HG02943 (cell line): ENCODE data around the gene TMPRSS5.
"Not testable (repeated sequence)": the region's sequence is repeated elsewhere in the genome, so short reads cannot be mapped to it uniquely, and the experiment has no call there.

ENCODE experiments used
- ATAC-seq: cut with Tn5 transposase; IDR thresholded peaks from one replicate; pipeline ENCODE4 v1.9.1; 2021; ENCODE audit warnings: mild to moderate bottlenecking, low read depth, moderate library complexity; ENCODE audit not compliant: unreplicated experiment

The TMPRSS5 gene

DNA sequence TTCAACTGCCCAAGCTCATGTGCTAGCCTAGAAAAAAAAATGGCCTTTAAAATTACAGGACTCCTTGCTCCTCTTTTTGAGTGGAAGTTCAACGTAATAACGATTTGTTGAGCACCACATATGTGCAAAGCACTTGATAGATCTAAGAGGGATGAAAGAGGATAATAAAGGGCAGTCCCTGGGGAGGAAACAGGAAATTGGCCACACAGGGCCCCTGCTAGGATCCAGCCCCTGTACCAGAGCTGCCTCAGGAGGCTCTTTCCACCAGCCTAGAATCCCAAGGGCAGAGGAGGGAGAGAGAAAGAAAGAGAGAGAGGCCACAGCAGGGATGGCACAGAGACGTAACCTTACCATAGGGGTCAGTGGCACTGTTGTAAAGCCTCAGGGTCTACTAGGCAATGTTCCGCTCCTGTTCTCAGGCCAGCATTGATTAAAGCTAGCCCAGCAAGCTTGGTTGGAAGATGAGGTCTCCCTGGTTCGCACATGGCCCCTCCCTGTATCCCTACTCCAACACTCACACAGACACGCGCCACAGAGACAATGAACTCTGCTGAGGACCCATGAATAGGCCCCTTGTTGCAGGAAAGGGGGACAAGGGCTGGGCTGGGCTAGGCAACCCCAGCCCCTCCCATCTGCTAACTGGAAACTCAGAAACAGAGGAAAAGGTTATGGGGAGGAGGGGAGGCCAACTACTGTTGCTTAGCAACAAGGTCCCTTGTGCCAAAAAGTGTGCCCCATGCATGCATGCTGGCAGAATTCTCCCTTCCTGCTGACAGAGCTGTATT lies at the start of gene TMPRSS5:
Gene TMPRSS5, minus strand, starts transcription at position 438 of the 785 bp plus-strand sequence. Its CDS starts 84 bp downstream, at position 354.
- no peak for ATAC-seq

DNA sequence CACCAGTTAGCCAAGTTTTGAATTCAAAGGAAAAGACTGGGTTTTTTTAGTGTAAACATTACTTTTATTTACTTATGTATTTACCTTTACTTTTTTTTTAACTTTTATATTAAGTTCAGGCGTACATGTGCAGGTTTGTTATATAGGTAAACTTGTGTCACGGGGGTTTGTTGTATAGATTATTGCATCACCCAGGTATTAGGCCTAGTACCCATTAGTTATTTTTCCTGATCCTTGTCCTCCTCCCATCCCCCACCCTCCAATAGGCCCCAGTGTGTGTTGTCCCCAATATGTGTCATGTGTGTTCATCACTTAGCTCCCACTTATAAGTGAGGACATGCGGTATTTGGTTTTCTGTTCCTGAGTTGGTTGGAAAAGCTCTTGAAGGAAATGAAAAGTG lies 46.8 kb upstream of the TMPRSS5 start:
- ATAC-seq: no peak

DNA sequence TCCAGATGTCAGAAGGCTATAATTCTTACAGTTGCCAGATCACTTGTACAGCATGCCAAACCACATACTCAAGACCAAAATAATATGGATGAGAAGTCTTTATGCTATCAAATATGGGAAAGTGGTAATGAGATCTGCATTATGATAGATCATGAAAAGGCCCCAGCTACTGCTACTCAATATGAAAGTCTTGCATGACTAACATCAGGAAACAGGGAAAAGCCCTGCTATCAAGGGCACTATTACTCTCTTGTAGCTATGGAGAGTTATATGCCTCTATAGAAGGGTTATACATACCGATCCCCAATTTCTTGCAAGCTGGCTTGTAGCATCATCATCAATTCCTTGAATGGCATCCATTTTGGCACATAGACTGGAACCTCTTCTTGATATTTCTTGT lies 30.2 kb upstream of the TMPRSS5 start:
- ATAC-seq: no peak

DNA sequence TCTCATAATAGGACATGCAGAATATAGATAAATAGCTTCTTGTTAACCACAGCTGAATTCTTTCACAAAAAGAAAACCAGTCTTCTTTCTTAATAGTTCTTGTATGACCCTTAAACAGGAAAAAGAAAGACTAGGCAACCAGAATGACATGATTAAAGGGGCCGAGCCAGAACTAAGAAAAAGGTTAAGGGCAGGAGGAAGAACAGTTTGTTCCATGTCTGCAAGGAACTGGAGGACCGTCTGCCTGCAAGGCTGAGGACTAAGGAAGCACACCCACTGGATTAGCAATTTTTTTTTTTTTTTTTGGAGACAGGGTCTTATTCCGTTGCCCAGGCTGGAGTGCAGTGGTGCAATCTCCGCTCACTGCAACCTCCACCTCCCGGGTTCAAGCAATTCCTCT lies 26.0 kb upstream of the TMPRSS5 start:
- ATAC-seq: no peak

DNA sequence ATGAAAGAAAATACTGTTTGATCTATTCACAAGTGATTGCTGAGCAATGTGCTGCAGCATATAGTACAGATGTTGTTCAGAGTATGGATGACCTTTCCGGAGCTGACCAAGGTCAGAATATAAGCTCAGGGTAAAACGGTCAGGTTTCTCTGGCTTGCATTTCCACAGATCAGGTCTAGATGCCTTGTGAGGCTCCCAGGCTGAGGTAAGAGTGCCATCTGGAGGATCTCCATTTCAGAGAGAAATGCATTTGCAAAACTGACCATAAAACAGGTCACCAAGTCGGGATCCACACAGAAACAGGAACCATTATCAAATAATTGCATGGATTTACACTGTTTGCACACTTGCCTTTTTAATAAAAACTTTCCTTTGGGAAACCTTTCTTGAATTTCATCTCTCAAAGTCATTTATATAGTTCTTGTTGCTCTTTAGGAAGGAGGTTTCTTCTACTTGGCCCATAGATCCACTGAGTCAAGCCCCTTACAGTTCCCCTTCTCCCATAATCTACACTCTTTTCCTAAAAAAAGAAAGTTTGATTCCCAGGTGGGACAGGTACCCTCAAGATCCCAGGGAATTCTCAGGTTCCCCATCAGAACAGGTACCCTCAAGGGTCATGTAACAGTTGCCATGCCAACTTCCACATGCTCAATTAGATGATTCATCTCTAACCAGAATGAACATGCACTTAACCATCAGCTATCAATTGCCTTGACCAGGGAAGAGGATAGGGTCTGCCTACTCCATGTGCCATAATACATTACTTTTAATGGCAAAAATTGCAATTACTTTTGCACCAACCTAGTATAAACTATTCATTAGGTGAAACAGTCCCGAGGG lies 25.0 kb upstream of the TMPRSS5 start:
- ATAC-seq: no peak

DNA sequence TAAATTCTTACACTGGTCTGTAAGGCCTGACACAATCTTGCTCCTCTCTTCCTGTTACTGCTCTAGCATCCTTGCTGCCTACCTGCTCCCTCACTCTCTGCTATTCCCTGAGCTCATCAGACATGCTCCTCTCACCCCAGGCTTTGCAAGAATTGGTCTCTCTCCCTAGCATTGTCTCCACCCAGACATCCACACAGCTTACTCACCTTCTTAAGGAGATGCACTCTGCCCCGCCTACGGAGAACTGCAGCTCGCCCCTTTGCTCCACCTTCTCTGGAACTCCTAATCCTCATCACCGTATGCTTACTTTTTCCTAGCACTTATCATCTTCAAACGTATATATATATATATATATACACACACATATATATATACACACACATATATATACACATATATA lies 23.3 kb upstream of the TMPRSS5 start:
- ATAC-seq: no peak

DNA sequence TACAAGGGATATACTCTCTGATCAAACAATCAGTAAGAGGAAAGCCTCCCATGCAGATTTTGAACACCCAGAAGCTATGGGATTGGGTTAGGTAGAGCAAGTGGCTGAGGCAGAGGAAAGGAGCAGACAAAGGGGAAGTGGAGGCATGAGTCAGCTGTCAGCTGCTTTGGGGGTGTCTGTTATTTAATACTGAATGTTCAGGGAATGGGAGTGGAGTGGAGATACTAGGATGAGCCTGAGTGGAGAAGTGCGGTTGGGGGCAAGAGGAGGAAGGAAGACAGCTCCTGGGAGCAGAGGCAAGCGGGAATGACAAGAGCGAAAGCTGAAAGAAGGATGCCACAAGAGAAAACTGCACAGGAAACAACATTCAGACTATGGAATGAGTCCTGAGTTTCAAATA lies 22.7 kb upstream of the TMPRSS5 start:
- no peak for ATAC-seq

DNA sequence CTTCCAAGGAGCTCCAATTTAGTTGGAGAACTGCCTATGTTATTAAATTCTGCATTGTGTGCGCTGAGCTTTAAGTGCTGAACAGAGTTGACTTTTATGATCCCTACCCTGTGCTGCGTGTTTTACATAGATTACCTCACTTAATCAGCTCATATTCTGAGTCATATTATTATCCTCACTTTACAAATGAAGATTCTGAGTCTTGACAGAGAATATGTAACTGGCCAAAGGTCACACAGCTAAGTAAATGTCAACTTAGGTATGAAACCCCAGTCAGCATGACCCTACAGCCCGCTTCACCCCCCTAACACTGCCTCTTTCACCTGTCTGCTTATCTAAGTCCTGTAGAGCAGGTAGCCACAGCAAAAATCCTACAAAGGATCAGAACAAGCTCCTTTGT lies 19.8 kb upstream of the TMPRSS5 start:
- no peak for ATAC-seq

DNA sequence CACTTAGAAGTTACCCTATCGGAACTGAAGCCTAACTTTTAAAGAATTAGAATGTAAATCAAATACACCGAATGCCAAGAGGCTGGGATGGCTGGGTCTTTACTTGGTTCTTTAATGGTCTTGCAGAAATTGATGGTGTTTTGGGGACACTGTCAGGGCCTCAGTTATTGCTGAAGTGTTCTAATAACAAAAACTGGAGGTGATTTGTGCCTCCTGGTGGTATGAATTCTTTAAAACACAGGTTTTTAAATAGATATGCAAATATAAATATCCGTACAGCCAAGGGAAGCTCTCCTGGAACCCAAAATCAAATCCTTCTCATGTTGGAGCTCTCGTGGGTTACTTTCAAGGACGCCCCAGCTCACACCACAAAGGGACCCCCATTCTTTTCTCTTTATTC lies 19.3 kb upstream of the TMPRSS5 start:
- ATAC-seq: no peak

DNA sequence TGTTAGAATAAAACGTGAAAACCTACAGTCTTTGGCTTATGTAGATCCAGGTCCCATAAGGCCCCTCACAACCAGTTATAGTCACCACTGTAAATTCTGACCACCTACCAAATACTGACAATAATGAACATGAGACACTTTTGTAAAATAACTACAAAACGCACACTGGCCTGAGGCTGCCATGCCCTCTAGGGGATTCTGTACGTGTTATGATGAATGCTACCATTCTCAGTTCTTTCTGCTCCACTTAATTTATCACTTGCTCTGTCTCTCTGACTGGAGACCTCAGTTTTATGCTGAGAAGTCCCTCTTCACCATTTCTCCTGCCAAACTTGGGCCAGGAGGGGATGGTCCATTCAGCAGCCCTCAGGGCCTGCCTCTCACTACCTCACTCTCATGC lies 18.7 kb upstream of the TMPRSS5 start:
- no peak for ATAC-seq

DNA sequence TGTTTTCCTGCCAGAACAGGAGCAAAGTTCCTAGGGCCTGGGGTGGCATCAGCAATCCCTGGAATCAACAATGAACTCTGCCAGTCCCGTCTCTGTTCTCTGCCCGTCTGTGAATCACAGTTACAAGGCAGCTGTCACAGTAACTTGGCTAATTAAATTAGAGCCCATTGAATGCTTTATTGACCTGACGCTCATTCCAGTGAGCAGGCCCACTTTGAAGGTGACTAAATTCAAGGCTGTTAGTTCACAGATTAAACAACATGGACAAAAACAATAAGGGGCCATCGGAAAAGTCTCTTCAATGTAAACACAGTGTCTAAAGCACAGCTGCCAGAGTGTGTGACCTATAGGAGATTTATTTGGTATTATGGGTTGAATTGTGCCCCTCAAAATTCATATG lies 17.7 kb upstream of the TMPRSS5 start:
- no peak for ATAC-seq

DNA sequence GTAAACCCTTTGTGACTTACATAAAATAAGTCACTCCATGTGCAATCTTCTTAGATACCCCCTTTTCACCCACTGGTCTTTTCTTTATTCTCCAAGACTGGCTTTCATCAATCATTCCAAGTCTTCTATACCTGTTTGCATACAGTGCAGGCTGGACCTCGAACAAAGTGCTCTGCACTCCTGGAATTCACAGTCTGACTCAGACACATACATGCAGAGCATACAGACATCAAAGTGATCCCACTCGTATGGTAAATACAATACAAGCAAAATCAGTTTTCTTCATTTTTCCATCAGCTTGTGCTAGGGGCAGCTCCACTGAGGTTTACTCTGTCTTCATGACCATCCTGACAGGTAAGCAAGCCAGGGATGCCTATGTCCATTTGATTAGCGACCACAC lies 16.8 kb upstream of the TMPRSS5 start:
- no peak for ATAC-seq

DNA sequence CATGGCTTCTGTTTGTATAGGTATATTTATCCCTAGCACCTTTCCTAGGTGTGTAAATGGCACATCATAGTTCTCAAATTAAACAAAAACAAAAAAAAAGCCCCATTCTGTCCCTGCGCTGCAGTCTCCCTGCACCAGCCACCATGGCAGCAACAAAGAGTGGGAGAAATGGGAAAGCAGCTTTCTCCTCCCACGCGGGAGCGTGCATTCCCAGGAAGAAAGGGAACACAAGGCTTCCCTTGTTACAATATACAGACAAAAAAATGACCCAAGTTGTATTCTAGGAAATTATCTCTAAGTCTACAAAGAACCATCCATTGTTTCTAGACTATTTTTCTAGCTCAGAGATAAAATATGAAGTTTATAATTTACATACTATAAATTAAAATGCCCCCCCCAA lies 16.1 kb upstream of the TMPRSS5 start:
- ATAC-seq: no peak

DNA sequence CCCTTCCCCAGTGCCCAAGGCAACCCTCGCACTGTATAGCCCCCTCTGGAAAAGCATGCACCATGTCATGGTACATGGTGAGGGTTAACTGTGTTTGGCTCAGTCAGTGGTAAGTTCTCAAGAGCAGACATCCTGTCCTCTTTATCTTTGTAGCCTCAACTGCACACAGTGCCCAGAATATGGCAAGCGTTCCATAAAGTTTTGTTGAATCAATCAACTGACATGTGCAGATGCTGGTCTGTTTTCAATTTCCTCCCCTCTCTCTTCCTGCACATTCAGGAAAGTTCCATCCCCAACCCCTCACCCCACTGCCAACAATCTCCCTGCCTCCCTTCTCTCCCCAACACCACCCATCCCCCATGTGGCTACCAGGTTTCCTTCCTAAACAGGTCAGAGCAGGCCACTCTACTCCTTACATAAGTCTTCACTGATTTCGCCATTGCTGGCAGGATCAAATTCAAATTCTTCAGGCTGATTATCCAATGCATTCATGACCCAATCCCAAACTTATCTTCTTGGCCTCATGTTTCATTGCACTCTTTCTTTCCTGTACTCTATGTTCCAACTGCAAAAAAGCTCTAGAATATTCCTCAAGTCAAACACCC lies 15.5 kb upstream of the TMPRSS5 start:
- no peak for ATAC-seq

DNA sequence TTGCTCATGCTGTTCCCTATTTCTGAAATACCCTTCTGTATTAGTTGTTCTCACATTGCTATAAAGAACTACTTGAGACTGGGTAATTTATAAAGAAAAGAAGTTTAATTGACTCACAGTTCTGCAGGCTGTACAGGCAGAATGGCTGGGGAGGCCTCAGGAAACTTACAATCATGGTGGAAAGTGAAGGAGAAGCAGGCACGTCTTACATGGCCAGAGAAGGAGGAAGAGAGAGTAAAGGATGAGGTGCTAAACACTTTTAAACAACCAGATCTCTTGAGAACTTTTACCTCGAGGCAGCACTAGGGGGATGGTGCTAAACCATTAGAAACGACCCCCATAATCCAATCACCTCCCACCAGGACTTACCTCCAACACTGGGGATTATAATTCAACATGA lies 14.4 kb upstream of the TMPRSS5 start:
- not testable (repeated sequence) for ATAC-seq

DNA sequence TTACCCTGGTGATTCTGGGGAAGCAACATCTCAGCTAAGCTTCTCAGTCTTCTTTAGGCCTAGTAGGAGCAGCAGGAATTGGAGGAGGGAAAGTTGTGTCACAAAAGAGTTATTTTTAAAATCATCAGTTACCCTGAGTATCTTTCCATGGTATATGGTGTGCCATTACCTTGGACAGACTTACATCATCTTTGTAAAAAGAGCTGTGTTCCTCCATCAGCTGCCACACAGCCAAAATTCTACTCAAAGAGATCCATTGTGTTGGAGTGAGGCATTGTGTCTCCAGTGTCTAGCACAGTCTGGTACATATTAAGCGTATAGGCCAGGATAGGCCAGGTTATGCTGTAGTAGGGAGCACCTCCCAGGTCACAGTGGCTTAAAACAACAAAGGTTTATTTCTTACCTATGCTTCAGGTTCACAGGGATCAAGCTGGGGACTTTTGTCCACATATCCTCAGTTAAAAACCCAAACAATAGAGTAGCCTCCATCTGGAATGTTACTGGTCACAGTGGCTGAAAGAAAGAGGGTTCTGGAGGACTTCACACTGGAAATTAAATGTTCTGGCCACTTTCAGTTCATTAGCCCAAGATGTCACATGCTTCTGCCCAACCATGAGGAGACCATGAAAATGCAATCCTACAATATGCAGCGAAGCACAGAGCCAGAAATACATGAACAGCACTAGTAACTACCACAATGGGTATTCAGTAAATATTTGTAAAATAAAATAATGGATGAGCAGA lies 9.9 kb upstream of the TMPRSS5 start:
- ATAC-seq: no peak

DNA sequence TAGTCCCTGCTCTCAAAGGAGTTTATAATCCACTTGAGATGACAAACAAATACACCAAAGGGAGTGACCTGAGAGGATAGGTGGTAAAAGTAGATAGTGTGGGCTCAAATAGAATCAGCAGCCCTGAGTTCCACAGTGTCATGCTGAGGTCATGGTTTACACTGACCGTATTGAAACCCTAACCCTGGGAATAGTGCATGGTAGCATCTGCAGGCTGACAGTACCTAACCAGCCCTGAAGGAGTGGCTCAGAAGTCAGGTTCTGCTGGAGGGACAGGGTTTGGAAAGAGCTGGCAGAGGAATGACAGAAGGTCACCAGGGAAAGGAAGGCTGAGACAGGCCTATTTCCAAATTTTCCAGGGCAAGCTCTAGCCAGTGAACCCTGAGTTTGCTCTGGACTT lies 9.2 kb upstream of the TMPRSS5 start:
- no peak for ATAC-seq

DNA sequence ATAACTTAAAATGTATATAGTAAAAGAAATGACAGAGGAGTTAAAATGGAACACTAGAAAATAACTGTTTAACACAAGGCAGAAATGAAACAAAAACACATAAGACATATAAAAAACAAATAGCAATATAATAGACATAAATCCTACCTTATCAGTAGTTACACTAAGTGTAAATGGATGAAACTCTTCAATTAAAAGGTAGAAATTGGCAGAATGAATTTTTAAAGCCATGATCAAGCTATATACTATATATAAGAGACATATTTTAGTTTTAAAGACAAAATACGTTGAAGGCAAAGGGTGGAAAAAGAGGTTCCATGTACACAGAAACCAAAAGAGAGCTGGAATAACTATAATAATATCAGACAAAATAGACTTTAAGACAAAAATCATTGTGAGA lies 4.9 kb upstream of the TMPRSS5 start:
- ATAC-seq: no peak

DNA sequence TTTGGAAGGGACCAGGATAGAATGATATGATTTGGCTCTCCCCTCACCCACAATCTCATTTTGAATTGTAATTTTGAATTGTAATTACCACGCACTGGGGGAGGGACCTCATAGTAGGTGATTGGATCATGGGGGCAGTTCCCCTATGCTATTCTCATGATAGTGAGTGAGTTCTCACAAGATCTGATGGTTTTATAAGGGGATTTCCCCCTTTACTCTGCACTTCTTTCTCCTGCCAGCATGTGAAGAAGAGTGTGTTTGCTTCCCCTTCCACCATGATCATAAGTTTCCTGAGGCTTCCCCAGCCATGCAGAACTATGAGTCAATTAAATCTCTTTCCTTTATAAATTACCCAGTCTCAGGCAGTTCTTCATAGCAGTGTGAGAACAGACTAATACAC lies 2.6 kb downstream of the TMPRSS5 start:
- not testable (repeated sequence) for ATAC-seq

DNA sequence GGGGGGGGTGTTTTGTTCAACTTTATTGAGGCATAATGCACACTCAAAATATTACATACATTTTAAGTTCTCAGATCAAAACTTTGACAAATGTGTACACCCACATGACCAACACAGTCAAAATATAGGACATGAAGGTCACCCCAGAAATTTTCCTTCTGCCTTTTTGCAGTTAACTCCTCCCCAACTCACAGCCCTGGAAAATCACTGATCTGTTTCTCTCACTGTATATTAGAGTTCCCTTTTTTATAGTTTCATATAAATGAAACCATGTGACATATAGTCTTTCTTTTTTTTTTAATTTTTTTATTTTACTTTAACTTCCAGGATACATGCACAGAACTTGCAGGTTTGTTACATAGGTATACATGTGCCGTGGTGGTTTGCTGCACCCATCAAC lies 4.6 kb downstream of the TMPRSS5 start:
- ATAC-seq: no peak

DNA sequence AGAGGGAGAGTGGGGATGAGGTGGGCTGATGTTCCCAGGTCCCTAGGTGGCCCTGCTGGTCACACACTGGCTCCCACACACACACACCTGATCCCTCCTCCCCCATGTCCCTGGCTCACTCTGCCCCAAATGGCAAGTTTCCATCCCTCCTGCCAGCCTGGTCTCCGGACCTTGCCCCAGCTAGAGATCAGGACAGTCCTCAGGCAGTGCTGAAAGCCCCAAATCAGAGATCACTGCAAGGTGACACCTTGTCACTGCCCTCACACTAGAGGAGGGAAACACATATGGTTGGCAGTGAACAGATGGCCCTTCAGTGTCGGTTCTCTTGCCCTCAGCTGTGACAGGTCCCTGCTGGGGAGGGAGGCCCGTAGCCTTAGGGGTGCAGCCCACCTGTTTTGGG lies 7.6 kb downstream of the TMPRSS5 start:
- no peak for ATAC-seq
